Measurements from ENCODE around the gene ZFYVE9.
A peak's percentile ranks its signal among the peaks of the same experiment; 100 is the strongest.
"Not testable (repeated sequence)": the region's sequence is repeated elsewhere in the genome, so short reads cannot be mapped to it uniquely, and the experiment has no call there.

Gene ZFYVE9

GRCh38 chr1:52141513-52142219 is at the start of gene ZFYVE9:
TSS of gene ZFYVE9 (plus strand) at chr1:52142089. CDS start at chr1:52233207, 91,118 bp downstream.
- peak; percentile 49 to 66 for DNase-seq (ENCODE audit: low read depth in 2 of 2)

GRCh38 chr1:52094300-52094699 is 47.6 kb upstream of the ZFYVE9 start:
- DNase-seq (ENCODE audit: low read depth in 2 of 2), result not testable (repeated sequence)

- no peak for DNase-seq (ENCODE audit: low read depth in 2 of 2)
Observed at GRCh38 chr1:52096216-52096615, 45.7 kb upstream of the ZFYVE9 start.

- no peak for DNase-seq (ENCODE audit: low read depth in 2 of 2)
Observed at GRCh38 chr1:52098139-52098871, 43.6 kb upstream of the ZFYVE9 start.

GRCh38 chr1:52102336-52103013 is 39.4 kb upstream of the ZFYVE9 start:
- no peak for DNase-seq (ENCODE audit: low read depth in 2 of 2)

- no peak for DNase-seq (ENCODE audit: low read depth in 2 of 2)
Observed at GRCh38 chr1:52111492-52111891, 30.4 kb upstream of the ZFYVE9 start.

- no peak for DNase-seq (ENCODE audit: low read depth in 2 of 2)
Observed at GRCh38 chr1:52112489-52112888, 29.4 kb upstream of the ZFYVE9 start.

GRCh38 chr1:52119301-52120079 is 22.4 kb upstream of the ZFYVE9 start:
- no peak for DNase-seq (ENCODE audit: low read depth in 2 of 2)

- DNase-seq (ENCODE audit: low read depth in 2 of 2), result no peak
Observed at GRCh38 chr1:52122384-52122783, 19.5 kb upstream of the ZFYVE9 start.

- no peak for DNase-seq (ENCODE audit: low read depth in 2 of 2)
Observed at GRCh38 chr1:52123622-52124021, 18.3 kb upstream of the ZFYVE9 start.

- DNase-seq (ENCODE audit: low read depth in 2 of 2), result no peak
Observed at GRCh38 chr1:52125736-52126359, 16.0 kb upstream of the ZFYVE9 start.

- no peak for DNase-seq (ENCODE audit: low read depth in 2 of 2)
Observed at GRCh38 chr1:52127181-52128180, 14.4 kb upstream of the ZFYVE9 start.

GRCh38 chr1:52139817-52140540 is 1.9 kb upstream of the ZFYVE9 start:
- DNase-seq (ENCODE audit: low read depth in 2 of 2), result no peak

GRCh38 chr1:52140633-52141512 is 1.0 kb upstream of the ZFYVE9 start:
- DNase-seq (ENCODE audit: low read depth in 2 of 2), result no peak

GRCh38 chr1:52142220-52143183 is 613 bp downstream of the ZFYVE9 start:
- peak; percentile 9 to 12 for DNase-seq (ENCODE audit: low read depth in 2 of 2)

GRCh38 chr1:52145137-52145536 is 3.2 kb downstream of the ZFYVE9 start:
- no peak for DNase-seq (ENCODE audit: low read depth in 2 of 2)

- DNase-seq (ENCODE audit: low read depth in 2 of 2), result not testable (repeated sequence)
Observed at GRCh38 chr1:52150445-52150844, 8.6 kb downstream of the ZFYVE9 start.

All from stimulated activated CD8-positive, alpha-beta memory T cell treated with anti-CD3 and anti-CD28 coated beads, Interleukin-2, amount 100 ng/mL, for 48 hours (primary cell).